ENCODE data around the gene SLC24A4.

Gene SLC24A4

GRCh38 chr14:92315050-92315805, 7.7 kb upstream of the SLC24A4 start:
- DNase-seq: peak in 37 of 51 donors; percentile 10 to 79 (median 45)

- DNase-seq: no peak
Measured at GRCh38 chr14:92316176-92316575, 6.8 kb upstream of the SLC24A4 start.

GRCh38 chr14:92316937-92317336, 6.0 kb upstream of the SLC24A4 start:
- no peak for DNase-seq

GRCh38 chr14:92317511-92317910, 5.5 kb upstream of the SLC24A4 start:
- DNase-seq: no peak

- DNase-seq: no peak
Measured at GRCh38 chr14:92321701-92322100, 1.3 kb upstream of the SLC24A4 start.

- DNase-seq: no peak
Measured at GRCh38 chr14:92322516-92322915, 449 bp upstream of the SLC24A4 start.

GRCh38 chr14:92323916-92324818, 1.2 kb downstream of the SLC24A4 start:
- DNase-seq: no peak

GRCh38 chr14:92325835-92326234, 2.9 kb downstream of the SLC24A4 start:
- no peak for DNase-seq

GRCh38 chr14:92328664-92329255, 5.8 kb downstream of the SLC24A4 start:
- DNase-seq: no peak

- no peak for DNase-seq
Measured at GRCh38 chr14:92334050-92334449, 11.1 kb downstream of the SLC24A4 start.

GRCh38 chr14:92336363-92336762, 13.4 kb downstream of the SLC24A4 start:
- DNase-seq: no peak

- DNase-seq: no peak
Measured at GRCh38 chr14:92339426-92339825, 16.5 kb downstream of the SLC24A4 start.

GRCh38 chr14:92340071-92340470, 17.1 kb downstream of the SLC24A4 start:
- DNase-seq: no peak

GRCh38 chr14:92340931-92341330, 18.0 kb downstream of the SLC24A4 start:
- no peak for DNase-seq

GRCh38 chr14:92341791-92342190, 18.8 kb downstream of the SLC24A4 start:
- no peak for DNase-seq

GRCh38 chr14:92348154-92348553, 25.2 kb downstream of the SLC24A4 start:
- DNase-seq: no peak

GRCh38 chr14:92351750-92352149, 28.8 kb downstream of the SLC24A4 start:
- DNase-seq: no peak

GRCh38 chr14:92352158-92352985, 29.4 kb downstream of the SLC24A4 start:
- DNase-seq: no peak

- DNase-seq: no peak
Measured at GRCh38 chr14:92353447-92353846, 30.5 kb downstream of the SLC24A4 start.

GRCh38 chr14:92356677-92357076, 33.7 kb downstream of the SLC24A4 start:
- no peak for DNase-seq

GRCh38 chr14:92360651-92361370, 37.8 kb downstream of the SLC24A4 start:
- DNase-seq: peak in 1 of 51 donors; percentile 35

All from hypothalamus (tissue), 51 donors.